Measurements from ENCODE around the gene PDZD8. TPM values are rescaled to one million over a fixed set of nuclear protein-coding genes. Genes with fewer than 3 reads are reported as not detected.

PDZD8 gene
- total RNA-seq, 1 donor from 2014 or later, result 23.9 TPM

GRCh38 chr10:117352724-117353123, 22.5 kb downstream of the PDZD8 start:
- intact Hi-C loops (cut with micrococcal nuclease), result no loop called here
- Histone ChIP-seq H3K36me3 (no peaks in the 10 kb centered on the region), H3K27me3 (ENCODE audit: low read depth) (no peaks in the 10 kb centered on the region), H3K4me1 (peaks cover 32% of the 10 kb centered on the region), H3K4me3 (no peak overlapping the region), H3K27ac (replicated peaks) (no peak overlapping the region), H3K9me3 (replicated peaks) (no peaks in the 10 kb centered on the region)
- DNase-seq, result no peak
- no peak for TF ChIP-seq CTCF (IDR thresholded peaks at IDR 0.05; ENCODE audit: borderline replicate concordance)

- intact Hi-C loops (cut with micrococcal nuclease), result no loop called here
- DNase-seq, result no peak
- Histone ChIP-seq H3K27me3 (ENCODE audit: low read depth) (no peaks in the 10 kb centered on the region), H3K9me3 (replicated peaks) (no peaks in the 10 kb centered on the region), H3K4me1 (peaks cover 32% of the 10 kb centered on the region), H3K4me3 (no peak overlapping the region), H3K27ac (replicated peaks) (no peak overlapping the region), H3K36me3 (no peaks in the 10 kb centered on the region)
- TF ChIP-seq CTCF (IDR thresholded peaks at IDR 0.05; ENCODE audit: borderline replicate concordance), result no peak
Observed at GRCh38 chr10:117351996-117352395, 23.2 kb downstream of the PDZD8 start.

- no peak overlapping the region for H3K27ac ChIP-seq (replicated peaks)
Observed at GRCh38 chr10:117351558-117351957, 23.7 kb downstream of the PDZD8 start.

GRCh38 chr10:117350909-117351308, 24.3 kb downstream of the PDZD8 start:
- H3K27me3 ChIP-seq (ENCODE audit: low read depth), result no peaks in the 10 kb centered on the region
- no peak overlapping the region for H3K27ac ChIP-seq (replicated peaks)
- H3K36me3 ChIP-seq, result no peaks in the 10 kb centered on the region
- H3K4me3 ChIP-seq, result no peak overlapping the region
- no peaks in the 10 kb centered on the region for H3K9me3 ChIP-seq (replicated peaks)
- DNase-seq, result no peak
- intact Hi-C loops (cut with micrococcal nuclease), result no loop called here
- TF ChIP-seq CTCF (IDR thresholded peaks at IDR 0.05; ENCODE audit: borderline replicate concordance), result no peak
- H3K4me1 ChIP-seq, result peaks cover 33% of the 10 kb centered on the region

More at GRCh38 chr10:117351558-117351957, 23.7 kb downstream of the PDZD8 start:
- no peak for DNase-seq
- intact Hi-C loops (cut with micrococcal nuclease), result no loop called here
- Histone ChIP-seq H3K36me3 (no peaks in the 10 kb centered on the region), H3K4me1 (peaks cover 32% of the 10 kb centered on the region), H3K4me3 (no peak overlapping the region), H3K27me3 (ENCODE audit: low read depth) (no peaks in the 10 kb centered on the region), H3K9me3 (replicated peaks) (no peaks in the 10 kb centered on the region)
- no peak for TF ChIP-seq CTCF (IDR thresholded peaks at IDR 0.05; ENCODE audit: borderline replicate concordance)

GRCh38 chr10:117348236-117348635, 27.0 kb downstream of the PDZD8 start:
- no peak for TF ChIP-seq CTCF (IDR thresholded peaks at IDR 0.05; ENCODE audit: borderline replicate concordance)
- Histone ChIP-seq H3K4me3 (no peak overlapping the region), H3K27me3 (ENCODE audit: low read depth) (no peaks in the 10 kb centered on the region), H3K9me3 (replicated peaks) (no peaks in the 10 kb centered on the region), H3K27ac (replicated peaks) (no peak overlapping the region), H3K4me1 (peaks cover 28% of the 10 kb centered on the region), H3K36me3 (no peaks in the 10 kb centered on the region)
- no peak for DNase-seq
- intact Hi-C loops (cut with micrococcal nuclease), result no loop called here

GRCh38 chr10:117346574-117346973, 28.7 kb downstream of the PDZD8 start:
- TF ChIP-seq CTCF (IDR thresholded peaks at IDR 0.05; ENCODE audit: borderline replicate concordance), result no peak
- no peak for DNase-seq
- Histone ChIP-seq H3K27ac (replicated peaks) (no peak overlapping the region), H3K36me3 (no peaks in the 10 kb centered on the region), H3K27me3 (ENCODE audit: low read depth) (no peaks in the 10 kb centered on the region), H3K9me3 (replicated peaks) (no peaks in the 10 kb centered on the region), H3K4me3 (no peak overlapping the region), H3K4me1 (peaks cover 38% of the 10 kb centered on the region)
- intact Hi-C loops (cut with micrococcal nuclease), result no loop called here

Data from left ventricle myocardium inferior (tissue), 1 donor.